GM19328 (cell line): Measurements from ENCODE around the gene MDM4.
"Not testable (repeated sequence)": the region's sequence is repeated elsewhere in the genome, so short reads cannot be mapped to it uniquely, and the experiment has no call there.

Experiments used
- ATAC-seq: cut with Tn5 transposase; IDR thresholded peaks from one replicate; pipeline ENCODE4 v1.9.1; 2021; ENCODE audit warnings: mild to moderate bottlenecking, moderate library complexity; ENCODE audit not compliant: unreplicated experiment

Gene MDM4

DNA sequence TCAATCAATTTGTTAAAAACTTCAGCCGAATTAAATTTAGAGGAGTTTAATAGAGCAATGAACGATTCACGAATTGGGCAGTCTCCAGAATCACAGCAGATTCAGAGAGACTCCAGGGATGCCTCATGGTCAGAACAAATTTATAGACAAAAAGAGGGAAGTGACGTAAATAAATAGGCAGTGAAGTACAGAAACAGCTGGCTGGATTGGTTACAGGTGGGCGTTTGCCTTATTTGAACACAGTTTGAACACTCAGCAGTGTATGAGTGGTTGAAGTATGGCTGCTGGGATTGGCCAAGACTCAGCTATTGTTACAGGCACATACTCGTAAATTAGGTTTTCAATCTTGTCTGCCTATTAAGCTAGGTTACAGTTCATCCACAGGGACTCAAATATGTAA, 43.8 kb downstream of the MDM4 start:
- ATAC-seq = not testable (repeated sequence)

DNA sequence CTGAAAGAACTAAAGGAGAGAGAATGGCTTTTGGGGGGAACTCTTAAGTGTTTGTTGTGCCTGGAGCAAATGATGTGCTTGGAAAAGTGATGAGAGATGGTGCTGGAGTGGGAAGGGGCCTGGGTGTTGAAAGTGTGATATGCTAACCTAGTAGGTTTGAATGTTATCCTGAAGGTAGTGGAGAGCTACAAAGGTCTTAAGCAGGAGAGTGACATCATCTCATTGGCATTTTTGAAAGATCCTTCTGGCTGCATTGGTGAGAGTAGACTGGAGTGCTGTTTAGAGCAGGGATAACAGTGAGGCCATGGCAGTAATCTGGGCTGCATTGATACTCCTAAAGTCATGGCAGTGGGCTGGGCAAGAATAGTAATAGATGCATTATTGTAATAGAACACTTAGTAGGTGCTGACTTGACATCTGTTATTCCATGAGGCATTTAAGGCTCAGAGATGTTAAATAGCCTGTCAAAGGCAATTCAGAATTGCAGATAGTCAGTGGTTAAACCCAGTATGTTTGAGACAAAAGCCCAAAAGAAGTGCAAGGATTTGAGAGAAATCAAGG, 44.5 kb downstream of the MDM4 start:
- no peak for ATAC-seq

DNA sequence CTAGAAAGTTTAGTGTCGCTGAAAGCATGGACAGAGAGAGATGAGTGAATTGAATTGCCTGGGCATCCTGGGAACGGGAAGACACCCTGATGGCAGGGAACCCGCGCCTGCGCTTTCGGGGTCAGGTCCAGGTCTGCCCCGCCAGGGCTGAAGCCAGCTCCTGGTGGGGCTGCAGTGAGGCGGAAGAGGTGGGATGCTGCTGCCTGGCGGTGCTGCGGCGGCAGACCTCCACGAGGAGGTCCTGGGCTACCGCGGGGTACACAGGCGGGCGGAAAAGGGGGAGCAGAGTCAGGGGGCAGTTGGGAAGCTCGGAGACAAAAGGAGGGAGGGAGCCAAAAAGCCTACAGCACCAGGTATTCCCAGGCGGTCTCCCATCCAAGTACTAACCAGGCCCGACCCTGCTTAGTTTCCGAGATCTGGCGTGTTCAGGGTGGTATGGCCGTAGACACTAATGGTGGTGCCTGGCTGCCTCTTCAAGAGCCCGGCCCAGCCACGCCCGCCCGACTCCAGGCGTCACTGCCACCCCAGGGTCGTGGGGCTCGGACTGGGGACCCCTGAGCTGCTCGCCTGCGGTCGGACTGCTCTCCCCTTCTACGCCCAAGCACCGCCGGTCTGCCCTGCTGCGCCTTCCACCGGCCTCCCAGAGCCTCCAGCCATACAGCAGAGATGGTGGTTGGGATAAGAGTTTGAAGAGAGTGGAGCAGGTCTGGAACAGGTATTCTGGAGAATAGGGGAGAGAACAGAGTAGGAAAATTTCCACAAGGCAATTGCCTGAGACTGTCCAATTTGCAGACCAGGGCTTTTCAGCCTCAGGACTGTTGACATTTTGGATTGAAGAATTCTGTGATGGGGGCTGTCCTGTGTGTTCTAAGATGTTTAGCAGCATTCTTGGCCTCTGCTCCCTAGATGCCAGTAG, 46.1 kb downstream of the MDM4 start:
- ATAC-seq = no peak

DNA sequence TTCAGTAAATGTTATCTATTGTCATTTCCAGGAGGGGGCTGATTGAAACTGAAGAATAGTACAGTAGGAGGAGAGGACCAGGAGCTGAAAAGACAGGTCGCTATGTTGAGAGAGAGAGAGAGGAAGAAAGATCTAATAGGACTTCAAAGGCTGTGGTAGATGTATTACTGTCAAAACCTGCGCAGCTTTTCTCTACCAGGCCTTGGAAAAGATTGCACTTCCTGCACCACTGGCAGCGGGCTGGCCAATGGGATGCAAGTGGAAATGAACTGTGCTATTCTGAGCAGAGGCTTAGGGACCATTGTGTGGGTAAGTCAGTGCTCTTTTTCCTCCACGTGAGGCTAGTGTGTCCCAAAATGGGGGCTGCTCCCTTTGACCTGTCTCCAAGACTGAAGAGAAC, 47.1 kb downstream of the MDM4 start:
- no peak for ATAC-seq

DNA sequence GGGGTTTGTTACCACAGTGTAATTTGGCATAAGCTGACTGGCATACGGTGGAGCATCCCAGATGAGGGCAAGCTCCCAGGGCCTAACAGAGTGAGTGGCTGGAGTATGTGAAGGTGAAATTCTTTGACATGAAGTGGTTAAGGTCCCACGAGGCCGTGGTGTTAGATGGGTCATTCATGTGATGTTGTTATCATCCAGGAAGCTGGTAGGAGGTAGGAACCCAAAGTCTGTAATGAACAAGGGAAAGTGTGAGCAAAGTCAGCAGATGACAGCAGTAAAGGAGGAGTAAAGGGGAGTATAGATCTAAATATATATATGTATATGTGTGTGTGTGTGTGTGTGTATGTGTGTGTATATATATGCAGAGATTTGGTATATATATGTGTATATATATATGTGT, 47.6 kb downstream of the MDM4 start:
- ATAC-seq = no peak

DNA sequence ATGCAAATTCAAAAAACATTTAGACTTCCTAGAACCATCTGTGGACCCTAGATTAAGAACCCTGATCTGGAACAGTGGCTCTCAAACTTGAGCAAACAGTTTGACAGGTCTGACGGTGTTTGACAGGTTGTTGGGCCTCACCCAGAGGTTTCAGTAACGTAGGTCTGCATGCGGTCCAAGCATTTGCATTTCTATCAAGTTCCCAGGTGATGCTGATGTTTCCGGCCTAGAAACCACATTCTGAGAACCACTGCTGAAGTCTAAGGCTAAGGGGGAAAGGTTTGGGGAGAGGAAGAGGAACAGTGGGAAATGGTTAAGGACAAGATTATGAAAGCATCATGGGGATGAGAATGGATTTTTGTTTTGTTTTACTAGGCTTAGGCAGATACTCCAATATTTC, 48.6 kb downstream of the MDM4 start:
- peak; percentile 82 for ATAC-seq

DNA sequence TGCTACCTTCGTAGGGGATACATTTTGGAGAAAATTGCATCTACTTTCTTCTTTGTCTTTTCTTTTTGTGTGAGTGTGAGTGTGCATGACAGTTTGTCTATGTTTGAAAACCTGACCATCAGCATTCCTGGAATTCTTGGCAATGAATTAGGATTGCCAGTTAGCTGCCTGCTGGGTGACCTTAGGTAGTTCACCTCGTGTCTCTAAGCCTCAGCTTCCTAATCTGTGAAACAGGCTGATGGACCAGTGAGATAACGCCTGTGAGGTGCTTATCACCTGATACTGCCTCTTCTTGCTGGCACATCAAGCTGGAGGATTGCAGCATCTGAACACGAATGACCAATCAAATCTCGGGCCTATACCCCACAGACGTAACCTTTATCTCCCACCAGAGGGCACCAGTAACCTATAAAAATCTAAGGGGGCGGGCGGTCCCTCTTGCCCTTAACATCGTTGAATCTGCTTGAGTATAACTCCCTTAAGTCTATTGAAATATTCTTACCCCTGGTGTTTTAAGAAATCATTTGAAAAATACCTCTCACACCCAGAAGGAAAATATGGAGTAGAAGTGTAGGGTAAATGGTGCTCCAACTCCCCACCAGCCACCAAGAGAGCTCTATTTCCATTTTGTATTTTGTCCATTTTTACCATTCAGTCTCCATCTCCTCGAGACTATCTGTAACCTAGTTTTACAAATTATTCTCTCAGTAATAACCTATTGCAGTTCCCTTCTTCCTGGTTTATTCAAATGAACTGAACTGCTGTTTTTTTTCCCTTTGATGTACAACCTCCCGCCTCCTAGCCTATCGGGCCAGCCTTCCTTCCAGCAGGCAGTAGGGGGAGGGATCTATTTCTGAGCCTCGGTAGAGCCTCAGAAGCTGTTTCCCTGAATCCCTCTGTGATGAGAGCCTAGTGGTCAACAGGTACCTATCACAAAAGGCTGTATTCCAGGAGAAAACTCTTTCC, 49.7 kb downstream of the MDM4 start:
- ATAC-seq = no peak

DNA sequence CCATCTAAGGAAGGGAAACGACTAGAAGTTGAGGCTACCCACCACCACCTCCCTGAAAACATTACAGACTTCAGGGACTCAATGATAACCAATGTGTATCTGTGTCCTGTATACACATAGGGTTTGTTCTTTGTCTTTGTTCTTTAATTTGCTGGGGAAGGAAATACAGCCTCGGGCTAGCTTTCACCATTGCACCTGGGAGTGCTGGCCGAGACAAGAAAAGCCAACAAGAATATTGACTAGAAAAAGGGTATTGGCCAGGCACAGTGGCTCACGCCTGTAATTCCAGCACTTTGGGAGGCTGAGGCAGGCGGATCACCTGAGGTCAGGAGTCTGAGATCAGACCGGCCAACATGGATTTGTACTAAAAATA, 50.4 kb downstream of the MDM4 start:
- ATAC-seq = no peak

DNA sequence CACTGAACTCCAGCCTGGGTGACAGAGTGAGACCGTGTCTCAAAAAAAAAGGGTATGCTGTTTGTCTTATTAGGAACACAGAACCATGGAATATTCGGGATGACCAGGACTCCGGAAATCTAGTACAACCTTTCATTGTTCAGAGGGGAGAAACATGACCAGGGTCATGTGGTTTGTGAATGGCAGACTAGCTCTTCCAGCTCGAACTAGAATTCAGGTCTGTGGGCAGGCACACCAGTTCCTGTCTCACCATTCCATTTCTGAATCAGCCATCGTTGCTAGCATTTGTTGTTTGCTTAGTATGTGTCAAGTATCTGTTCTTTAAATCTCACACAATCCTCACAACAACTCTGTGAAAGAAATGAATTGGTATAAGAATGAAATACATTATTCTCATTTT, 50.9 kb downstream of the MDM4 start:
- no peak for ATAC-seq

DNA sequence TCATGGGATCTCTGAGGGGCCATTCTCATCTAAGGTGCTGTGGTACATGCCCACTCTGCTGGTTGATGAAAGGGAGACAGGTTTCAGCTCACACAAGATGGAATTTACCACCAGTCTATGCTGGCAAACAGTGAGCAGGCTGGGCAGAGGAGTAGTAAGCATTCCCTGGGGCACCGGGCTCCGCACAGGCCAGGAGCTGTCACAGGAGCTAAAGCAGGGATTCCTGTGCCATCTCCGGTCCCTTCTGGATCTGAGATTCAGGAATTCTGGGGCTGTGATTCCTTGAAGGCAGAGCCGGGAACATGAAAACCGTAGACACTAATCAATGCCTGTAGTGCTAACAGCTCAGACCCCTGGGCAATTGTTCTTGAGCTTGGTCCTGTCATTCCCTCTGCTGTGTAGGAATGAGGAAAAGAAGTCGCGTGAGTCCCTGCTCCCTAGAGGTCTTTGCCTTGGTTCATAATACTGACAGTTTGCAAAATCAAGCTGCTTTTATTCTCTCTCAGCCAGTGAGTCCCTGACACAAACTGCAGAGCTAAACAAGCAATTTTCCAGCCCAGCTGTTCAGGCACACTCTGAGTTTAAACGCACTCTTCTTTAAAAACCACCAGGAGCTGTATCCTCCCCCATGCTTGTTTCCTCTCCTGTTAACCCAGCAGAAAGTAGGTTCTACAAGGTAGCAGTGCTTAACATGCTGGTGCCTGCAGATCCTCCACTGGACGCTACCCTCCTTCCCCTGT, 52.5 kb downstream of the MDM4 start:
- ATAC-seq = no peak

DNA sequence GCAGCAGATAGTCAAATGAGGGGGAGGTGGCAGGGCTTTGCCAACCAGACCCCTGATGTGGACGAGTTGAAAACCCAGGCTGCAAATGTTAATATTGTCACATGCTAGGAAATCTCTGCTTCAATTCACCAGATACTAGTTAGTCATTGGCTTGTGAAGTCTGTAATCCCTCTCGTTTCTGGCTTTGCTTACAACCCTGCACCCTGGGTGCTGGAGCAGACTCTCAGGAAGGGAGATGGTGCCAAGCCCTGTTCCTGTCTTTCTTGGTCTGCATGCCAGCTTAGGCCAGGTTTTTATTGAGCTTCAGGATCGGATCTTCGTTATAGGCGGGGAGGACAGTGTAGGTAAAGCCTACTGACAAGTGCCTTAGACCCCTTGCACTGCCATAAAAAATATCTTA, 53.3 kb downstream of the MDM4 start:
- no peak for ATAC-seq

DNA sequence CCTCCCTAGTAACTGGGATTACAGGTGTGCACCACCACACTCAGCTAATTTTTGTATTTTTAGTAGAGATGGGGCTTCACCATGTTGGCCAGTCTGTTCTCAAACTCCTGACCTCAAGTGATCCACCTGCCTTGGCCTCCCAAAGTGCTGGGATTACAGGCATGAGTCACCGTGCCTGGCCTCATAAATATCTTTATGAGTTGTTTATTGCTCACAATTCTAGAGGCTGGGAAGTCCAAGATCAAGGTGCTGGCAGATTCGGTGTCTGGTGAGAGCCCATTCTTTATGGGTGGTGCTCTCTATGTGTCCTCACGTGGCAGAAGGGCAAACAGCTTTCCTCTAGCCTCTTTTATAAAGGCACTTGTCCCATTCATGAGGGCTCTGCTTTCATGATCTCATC, 53.8 kb downstream of the MDM4 start:
- ATAC-seq = not testable (repeated sequence)

DNA sequence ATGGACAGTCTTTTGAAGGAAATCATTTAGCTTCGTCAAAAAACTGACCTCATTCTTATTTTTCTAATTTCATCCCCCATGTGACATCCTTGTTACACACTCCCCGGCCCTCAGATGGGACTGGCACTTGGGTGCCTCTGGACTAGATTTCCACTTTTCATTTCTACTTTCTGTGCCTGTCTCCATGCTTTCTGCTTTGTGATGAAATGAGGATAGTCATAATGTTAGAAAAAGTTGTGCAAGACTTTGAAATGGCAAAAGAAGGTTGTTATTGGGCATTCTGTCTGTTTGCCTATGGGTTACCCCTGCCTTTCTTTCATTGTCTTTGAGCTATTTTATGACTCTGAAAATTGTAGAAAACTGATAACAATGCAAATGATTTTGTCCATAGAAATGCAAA, 54.9 kb downstream of the MDM4 start:
- ATAC-seq = no peak

DNA sequence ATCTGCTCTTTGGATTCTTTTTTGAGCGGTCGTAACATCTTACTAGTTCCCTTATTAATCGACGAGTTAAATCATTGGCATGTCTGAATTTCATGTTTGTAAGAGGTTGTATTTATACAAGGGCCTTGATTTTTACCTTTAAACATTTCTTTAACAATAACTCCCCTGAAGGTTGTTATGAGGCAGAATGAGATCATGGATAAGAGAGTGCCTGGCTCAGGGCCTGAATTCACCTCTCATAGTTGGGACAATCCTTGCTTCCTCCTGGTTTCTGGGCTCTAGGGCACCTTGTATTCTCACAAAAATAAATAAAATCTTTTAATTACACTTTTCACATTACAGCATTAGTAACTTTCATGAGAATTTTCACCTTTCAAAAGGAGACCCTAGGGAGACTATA, 55.4 kb downstream of the MDM4 start:
- no peak for ATAC-seq

DNA sequence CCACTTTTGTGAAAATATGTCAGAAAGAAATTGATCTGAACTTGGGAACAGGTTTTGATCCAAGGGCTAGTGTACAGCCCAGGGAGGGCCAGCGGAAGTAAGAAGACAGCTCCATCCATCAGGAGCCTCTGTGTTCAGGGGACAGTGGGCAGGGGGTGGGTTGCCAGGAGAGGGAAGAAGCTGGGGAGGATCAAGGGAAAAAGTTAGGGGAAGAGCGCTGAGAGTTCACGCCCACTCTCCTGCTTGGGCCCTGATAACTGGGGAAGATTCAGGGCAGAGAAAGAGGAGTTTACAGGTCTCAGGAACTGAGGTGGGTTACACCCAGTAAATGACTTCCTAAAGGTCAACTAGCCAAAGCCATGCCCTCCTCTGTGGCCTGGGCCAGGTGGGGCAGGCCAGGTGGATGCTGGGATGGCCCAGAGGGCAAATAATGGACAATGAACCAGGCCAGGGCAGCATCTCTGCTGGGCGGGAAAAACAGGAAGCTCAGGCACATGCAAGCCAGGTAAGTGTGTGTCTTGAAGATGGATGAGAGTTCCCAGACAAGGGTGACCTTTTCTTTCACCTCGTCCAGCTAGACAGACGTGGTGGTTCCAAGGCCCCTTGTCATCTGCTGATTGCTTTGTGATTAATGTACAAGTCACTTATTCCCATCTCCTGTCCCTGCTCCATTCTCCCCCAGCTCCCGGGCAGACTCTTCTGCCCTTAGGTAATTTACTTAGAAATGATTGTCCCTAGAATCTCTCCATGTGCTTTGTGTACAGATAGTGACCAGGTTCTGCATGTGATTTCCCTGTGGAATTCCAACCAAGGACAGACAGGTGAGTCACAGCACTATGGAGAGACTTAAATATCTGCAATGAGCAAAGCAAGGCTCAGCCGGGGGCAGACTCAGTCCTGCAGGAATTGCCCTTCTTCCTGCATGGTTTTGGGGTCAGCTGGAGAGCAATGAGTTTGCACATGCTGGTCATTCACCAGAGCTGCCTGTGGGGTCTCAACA, 57.0 kb downstream of the MDM4 start:
- no peak for ATAC-seq

DNA sequence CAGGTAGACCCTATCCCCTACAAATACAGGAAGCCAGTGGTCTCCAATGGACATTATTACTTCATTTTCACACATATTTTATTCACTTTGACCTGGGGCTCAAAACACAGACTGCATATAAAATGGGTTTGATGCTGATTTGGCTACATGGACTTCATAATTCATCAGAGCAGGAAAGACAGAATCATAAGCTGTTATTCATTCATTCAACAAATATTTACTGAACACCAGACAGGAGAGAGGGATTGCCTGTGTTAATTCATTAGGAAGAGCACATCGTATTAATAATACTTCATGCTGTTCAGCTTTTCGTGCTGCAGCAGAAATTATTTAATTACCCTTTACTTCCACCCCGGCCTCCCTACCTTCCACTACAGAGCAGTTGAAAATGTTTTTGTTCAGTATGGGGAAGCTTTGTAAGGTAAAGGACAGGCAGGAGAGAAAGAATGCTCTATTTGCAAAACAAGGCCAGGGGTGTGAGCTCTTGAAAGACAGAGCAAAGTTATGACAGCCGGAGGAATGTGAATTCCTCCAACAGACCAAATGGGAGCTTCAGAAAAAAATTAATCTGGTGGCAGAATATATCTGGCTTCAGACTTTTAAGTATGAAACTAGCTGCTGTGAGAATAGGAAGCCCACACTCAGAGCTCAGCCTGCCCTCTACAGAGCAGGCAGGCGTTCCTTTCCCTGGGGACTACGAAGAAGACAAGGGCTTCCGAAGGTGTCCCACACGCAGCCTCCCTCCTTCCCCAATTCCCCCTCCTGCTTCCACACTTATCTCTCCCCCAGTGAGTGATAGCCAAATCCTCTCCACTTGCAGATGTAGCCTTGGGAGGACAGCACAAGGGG, 58.0 kb downstream of the MDM4 start:
- no peak for ATAC-seq

DNA sequence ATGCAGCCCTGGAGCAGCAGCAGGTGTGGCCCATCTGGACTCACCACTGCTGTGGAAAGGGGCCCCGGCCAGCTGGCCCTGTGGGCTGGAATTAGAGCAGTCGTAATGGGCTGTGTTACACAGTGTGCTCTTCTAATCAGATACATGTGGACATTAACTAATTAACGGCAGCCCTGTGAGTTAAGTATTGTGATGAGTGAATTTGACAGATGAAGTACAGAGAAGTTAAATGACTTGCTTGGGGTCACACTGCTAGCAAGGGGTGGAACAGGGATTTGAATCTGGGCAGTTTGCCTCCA, 58.6 kb downstream of the MDM4 start:
- ATAC-seq = no peak

DNA sequence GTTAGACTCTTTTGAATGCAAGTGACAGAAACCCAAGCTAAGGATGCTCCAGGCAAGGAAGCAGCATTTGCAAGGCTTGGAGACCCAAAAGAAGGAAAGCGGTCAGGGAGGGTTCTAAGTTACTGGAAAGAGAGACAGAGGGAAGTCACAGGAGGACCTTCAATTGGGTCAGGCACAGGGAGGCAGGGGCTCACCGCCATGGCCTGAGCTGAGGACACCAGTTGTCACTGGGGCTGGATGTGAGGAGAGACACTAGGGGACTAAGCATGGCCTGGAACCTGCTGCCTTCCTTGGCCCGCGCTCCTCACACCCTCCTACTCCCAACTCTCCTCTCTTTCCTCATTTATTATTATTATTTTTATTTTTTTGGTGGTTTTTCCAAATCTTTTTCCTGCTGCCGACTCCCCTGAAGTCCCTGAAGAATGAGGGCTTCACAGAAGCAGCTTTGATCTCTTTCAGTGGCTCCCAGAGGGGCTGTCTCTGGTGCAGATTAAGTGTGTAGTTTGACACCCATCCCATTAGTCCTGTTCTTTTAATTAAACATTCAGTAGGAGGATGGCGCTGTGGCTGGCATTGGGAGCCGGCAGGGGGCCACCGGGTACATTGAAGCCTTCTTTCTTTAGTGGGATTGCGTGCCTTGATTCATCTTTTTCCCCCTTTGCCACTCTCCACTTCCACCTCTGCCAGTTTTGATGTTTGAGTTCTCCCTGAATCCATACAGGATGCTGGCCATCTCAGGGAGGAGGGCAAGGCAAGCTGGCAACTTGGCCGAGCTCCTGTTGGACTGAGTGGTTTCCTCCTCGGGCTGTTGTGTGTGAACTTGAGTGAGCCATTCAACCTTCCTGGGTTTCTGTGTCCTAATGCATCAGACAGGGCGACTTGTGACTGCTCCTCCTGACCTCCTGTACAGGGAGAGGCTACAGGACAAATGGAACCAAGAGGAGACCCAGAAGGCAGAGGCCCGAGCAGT, 59.3 kb downstream of the MDM4 start:
- ATAC-seq = no peak
